ENCODE results near the gene GLS2.

DNA sequence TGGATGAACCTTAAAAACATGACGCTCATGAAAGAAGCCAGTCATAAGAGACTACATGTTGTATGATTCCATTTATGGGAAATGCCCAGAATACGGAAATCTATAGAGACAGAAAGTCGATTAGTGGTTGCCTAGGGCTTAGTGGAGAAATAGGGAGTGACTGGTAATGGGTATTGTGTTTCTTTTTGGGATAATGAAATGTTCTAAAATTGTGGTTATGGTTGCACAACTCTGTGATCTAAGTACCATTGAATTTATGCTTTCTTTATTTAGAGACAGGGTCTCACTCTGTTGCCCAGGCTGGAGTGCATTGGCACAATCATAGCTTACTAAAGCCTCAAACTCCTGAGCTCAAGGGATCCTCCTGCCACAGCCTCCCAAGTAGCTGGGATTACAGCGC is 41.7 kb upstream of the GLS2 start:
- TF ChIP-seq, protein P1, sequence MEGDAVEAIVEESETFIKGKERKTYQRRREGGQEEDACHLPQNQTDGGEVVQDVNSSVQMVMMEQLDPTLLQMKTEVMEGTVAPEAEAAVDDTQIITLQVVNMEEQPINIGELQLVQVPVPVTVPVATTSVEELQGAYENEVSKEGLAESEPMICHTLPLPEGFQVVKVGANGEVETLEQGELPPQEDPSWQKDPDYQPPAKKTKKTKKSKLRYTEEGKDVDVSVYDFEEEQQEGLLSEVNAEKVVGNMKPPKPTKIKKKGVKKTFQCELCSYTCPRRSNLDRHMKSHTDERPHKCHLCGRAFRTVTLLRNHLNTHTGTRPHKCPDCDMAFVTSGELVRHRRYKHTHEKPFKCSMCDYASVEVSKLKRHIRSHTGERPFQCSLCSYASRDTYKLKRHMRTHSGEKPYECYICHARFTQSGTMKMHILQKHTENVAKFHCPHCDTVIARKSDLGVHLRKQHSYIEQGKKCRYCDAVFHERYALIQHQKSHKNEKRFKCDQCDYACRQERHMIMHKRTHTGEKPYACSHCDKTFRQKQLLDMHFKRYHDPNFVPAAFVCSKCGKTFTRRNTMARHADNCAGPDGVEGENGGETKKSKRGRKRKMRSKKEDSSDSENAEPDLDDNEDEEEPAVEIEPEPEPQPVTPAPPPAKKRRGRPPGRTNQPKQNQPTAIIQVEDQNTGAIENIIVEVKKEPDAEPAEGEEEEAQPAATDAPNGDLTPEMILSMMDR (IDR thresholded peaks at IDR 0.05), result no peak
- no peak for TF ChIP-seq EP300 (IDR thresholded peaks at IDR 0.05)

Measured in ovary (tissue), 3 donors.